ENCODE results near the gene RPS24.
"Not testable (repeated sequence)": the region's sequence is repeated elsewhere in the genome, so short reads cannot be mapped to it uniquely, and the experiment has no call there.

The RPS24 gene

DNA sequence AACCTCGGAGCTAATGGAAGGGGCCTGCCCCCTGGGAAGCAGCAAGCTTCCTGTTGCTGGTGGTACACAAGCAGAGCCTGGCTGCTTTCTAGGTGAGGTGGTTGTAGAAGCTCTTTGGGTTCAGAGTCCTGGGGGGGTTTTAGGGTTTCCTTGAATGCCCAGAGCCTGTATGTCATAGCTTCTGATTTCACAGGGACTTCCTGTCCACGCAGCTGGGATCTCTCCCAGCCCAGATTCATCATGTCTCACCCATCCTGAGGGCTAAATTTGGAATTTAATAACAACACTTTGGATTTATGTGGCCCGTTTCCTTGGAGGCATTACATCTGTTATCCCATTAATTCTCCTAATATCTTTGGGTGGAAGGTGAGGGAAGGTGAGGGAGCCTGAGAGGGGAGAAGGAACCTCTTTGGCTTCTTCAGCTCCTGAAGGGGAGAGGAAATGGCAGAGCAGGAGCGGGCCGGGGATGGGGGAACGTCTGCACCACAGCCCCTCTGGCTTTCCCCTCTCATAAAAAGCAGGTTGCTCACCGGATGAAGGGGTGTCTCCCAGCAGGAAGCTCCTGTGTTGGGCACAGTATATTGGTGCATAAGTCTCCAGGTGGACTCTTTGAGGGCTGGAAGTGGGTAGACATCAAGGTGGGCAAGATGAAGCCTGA is 19.7 kb downstream of the RPS24 start:
- no peak for DNase-seq (ENCODE audit: low read depth)

- DNase-seq (ENCODE audit: low read depth) = no peak
These were observed 24.9 kb downstream of the RPS24 start for GRCh38 chr10:78058562-78058961.

GRCh38 chr10:78059906-78060702 is 26.4 kb downstream of the RPS24 start:
- no peak for DNase-seq (ENCODE audit: low read depth)

DNA sequence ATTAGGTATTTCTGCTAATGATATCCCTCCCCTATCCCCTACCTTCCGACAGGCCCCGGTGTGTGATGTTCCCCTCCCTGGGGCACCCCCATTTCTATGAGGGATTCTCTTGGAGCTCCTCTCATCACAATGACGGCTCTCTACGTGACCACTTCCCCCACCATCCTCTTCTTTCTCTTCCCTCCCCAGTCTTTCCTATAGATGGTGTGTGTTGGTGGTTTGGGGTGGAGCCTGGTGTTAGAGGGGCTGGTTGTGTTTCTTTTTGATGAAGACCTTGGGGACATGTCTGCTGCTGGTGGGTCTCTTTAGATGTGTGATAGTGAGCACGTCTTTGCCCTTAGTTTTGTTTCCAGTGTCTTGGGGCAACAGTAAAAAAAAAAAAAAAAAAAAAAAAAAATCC is 28.6 kb downstream of the RPS24 start:
- DNase-seq (ENCODE audit: low read depth) = no peak

DNA sequence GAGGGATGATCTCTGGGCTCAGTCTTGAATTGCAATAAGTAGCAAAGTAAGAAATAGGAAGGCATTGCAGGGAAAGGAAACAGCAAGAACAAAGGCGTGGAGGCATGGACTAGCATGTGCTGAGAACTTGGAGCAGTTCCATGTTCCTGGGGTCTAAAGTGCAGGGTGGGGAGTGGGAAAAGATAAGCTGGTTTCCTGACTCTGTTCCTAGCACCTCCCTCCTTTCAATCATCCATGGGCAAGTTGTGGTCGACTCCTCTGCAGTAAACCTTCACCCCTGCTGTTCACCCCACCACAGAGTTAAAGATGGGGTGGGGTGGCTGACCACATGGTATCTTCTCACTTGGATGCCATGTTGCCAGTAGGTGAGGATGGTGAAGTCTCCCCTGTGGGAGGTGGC is 29.6 kb downstream of the RPS24 start:
- DNase-seq (ENCODE audit: low read depth) = no peak

DNA sequence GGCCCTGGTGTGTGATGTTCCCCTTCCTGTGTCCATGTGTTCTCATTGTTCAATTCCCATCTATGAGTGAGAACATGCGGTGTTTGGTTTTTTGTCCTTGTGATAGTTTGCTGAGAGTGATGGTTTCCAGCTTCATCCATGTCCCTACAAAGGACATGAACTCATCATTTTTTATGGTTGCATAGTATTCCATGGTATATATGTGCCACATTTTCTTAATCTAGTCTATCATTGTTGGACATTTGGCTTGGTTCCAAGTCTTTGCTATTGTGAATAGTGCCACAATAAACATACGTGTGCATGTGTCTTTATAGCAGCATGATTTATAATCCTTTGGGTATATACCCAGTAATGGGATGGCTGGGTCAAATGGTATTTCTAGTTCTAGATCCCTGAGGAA is 31.3 kb downstream of the RPS24 start:
- DNase-seq (ENCODE audit: low read depth) = not testable (repeated sequence)

DNA sequence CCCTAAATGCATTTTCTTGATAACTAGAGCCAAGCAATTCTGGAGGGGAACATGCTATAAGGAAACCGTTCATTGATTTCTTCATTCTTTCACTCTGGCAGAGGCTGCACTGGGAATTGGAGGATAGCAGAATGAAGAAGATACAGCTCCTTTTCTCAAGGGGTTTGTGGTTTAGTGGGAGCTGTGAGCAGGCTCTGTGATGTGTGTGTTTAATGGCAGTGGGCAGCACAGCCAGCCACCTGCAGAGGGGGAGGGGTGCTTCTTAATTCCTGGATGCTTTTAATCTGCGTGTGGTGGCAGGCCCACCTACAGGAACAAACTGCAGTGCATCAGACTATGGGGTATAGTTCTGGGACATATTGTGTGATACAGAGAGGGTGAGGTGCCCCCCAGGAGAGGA is 31.9 kb downstream of the RPS24 start:
- DNase-seq (ENCODE audit: low read depth) = no peak

- DNase-seq (ENCODE audit: low read depth) = no peak
These were observed 32.3 kb downstream of the RPS24 start for GRCh38 chr10:78066012-78066411.

DNA sequence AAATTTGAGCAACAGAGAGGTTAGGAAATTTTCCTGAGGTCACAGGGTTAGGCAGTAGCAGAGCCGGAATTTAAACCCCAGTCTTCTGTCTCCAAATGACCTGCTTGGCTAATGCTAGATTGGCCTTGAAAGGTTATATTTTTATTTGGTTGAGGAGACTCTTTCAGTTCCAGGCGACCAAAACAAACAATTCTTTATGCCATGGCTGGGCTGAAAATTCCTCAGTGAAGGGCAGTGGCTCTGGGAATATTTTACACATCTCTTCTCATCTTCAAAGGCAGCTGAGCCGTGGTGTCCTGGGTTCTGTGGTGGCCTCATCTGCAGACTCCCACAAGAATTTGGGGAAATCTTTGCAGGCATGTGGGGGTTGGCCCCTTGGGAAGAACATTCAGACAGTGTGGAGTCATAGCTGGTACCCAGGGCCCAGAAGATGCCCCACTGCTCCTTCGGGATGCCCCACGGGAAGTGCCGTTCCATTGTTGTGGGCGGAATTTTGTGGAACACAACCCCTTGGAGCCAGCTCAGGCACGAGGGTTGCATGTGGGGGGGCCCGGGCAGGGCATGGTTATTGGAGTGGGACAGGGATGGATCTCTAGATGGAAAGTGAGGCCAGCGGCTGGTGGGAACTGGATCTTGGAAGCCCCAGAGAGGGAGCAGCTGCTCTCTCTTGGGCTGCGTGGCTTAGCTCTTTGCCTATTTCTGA is 33.2 kb downstream of the RPS24 start:
- no peak for DNase-seq (ENCODE audit: low read depth)

GRCh38 chr10:78069151-78069550 is 35.5 kb downstream of the RPS24 start:
- no peak for DNase-seq (ENCODE audit: low read depth)

- DNase-seq (ENCODE audit: low read depth) = not testable (repeated sequence)
These were observed 36.4 kb downstream of the RPS24 start for GRCh38 chr10:78070064-78070463.

- no peak for DNase-seq (ENCODE audit: low read depth)
These were observed 37.1 kb downstream of the RPS24 start for GRCh38 chr10:78070726-78071125.

DNA sequence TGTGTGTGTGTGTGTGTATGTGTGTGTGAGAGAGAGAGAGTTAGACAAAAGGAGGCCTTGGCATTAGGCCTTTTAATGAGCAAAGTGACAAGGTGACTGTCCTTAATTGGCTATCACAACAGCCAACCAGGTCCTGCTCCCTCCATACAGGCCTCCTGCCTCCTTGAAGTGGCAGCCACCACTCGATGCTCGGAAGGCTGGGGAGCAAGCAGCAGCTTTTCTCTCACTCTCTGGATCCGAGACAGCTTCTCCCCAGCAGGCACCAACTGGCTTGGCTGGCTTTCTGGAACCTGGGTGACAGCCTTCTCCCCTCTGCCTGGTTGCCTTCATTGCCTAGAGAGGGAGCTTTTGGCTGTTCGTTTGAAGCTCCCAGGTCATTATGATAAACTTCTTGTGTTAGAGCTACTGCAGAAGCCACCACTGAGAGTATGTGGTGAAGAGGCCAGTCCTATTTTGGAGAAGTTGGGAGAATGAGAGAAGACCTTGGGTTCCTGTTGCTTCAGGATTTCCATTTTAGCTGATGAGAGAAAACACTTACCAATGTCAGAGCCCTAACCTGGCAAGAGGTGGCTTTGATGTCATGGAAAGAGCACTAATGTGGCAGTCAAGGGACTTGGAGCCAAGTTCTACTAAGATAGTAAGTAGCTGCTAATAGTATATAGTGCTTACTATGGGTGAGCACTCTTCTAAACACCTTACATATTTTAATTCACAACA is 37.6 kb downstream of the RPS24 start:
- DNase-seq (ENCODE audit: low read depth) = no peak

- no peak for DNase-seq (ENCODE audit: low read depth)
These were observed 38.2 kb downstream of the RPS24 start for GRCh38 chr10:78071857-78072179.

GRCh38 chr10:78072504-78072903 is 38.8 kb downstream of the RPS24 start:
- no peak for DNase-seq (ENCODE audit: low read depth)

DNA sequence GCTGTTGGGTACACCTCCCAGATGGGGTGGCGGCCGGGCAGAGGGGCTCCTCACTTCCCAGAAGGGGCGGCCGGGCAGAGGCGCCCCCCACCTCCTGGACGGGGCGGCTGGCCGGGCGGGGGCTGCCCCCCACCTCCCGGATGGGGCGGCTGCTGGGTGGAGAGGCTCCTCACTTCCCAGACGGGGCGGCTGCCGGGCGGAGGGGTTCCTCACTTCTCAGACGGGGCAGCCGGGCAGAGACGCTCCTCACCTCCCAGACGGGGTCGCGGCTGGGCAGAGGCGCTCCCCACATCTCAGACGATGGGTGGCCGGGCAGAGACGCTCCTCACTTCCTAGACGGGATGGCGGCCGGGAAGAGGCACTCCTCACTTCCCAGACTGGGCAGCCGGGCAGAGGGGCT is 42.1 kb downstream of the RPS24 start:
- not testable (repeated sequence) for DNase-seq (ENCODE audit: low read depth)

DNA sequence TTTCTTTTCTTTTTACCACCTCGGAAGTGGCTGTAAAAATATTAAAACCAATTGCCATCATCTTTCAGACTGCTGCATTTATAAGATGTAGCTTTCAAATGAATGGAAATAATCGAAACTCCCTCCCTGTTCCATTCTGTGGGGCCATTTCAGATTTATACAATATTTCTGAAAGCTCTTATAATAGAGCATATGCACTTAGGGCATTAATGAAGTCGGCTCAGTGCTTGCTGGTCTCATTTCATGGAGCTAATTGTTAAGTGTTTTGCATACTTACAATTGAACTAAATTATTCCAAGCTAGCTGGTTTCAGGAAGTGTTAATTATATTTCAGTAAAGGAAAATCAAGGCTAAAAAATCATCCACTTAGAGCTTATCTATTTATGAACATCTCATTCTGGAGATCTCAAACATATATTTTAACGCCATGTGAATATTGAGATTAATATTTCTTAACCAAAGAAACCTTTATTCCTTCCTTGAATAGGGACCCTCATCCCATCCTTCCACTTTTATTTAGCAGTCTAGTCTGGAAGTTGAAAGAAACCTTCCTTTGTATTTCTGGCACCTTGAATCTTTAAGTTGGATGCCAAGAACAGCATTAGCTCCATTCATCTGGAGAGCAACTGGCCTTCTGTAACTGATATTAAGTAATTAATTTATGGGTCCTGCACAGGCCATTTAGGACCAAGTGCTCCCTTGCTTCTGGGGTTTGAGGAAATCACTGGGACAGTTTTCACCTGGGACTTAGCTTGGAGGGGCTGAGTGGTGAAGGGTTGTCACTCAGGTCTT is 45.1 kb downstream of the RPS24 start:
- DNase-seq (ENCODE audit: low read depth) = no peak

GRCh38 chr10:78079411-78079810 is 45.7 kb downstream of the RPS24 start:
- no peak for DNase-seq (ENCODE audit: low read depth)

DNA sequence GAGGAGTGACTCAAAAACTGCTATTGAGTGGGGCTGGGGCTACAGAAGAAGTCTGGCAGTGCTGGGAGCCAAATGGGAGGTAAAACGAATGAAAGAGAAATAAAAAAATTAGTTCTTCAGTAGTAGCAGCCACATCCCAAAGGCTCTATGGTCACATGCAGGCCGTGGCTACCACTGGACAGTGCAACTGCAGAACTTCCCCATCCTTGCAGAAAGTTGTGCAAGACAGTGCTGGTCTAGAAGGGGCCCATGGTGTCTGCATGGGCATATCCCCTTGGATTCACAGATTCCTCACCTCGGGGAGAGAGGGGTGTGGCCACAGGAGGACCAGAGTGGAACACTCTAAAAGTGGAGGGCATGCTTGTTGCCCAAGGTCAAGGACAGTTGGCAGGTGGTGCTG is 47.6 kb downstream of the RPS24 start:
- no peak for DNase-seq (ENCODE audit: low read depth)

DNA sequence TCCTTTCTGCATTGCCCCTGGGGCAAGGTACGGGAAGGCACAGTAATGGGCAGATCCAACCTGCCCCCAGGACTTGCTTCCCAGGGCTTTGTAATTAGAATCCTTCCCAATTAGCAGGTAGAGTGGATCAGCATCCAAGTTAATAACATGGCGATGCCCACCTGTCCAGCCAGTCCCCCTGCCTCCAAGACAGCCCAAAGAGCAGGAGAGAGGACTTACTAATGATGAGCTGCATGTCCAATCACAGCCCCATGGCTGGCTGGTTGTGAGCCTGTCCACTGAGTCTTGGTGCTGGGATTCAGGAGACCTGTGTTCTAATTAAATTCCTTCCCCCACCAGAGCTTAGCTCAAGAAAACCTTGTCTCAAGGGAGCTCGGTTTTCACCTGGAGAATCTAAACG is 49.0 kb downstream of the RPS24 start:
- no peak for DNase-seq (ENCODE audit: low read depth)

All from stimulated activated CD4-positive, alpha-beta T cell treated with anti-CD3 and anti-CD28 coated beads, Interleukin-2, amount 100 ng/mL, for 4 hours (primary cell).